ENCODE measurements around the gene TFB1M.

Gene TFB1M

DNA sequence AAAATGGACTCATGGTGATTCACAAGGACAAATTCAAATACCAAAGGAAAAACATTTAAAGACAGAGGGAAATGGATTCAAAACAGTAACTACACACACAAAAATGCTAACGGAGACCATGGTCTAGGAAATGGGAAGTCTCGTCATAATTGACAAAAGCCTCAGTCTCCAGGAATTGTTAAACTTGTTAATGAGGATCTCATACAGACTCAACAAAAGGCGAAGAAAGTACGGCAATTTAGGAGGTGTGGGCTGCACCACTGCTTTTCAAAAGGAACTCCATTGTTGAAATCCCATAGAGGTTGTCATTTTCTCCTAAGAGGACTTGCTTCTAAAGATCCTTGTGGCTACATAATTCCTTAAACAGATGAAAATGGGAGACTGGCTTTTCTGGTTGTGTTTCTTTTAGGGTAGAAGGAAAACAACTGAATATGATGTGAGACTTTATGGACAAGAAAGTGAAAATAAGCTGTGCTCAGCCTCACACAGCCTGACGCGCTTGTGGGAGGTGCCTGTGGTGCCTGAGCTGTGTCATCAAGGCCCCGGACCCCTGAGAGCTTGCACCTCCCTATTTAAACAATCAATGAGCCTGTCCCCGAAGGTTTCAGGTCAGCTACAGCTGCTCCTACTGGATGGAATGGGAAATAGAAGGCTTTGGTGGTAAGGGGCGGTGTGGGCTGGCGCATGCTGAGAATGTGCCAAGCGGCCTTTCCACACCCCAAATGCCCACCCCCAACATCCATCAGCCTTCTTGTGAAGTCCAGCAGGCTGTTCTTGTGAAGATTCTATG is 53.0 kb downstream of the TFB1M start:
- TF ChIP-seq, protein P1, sequence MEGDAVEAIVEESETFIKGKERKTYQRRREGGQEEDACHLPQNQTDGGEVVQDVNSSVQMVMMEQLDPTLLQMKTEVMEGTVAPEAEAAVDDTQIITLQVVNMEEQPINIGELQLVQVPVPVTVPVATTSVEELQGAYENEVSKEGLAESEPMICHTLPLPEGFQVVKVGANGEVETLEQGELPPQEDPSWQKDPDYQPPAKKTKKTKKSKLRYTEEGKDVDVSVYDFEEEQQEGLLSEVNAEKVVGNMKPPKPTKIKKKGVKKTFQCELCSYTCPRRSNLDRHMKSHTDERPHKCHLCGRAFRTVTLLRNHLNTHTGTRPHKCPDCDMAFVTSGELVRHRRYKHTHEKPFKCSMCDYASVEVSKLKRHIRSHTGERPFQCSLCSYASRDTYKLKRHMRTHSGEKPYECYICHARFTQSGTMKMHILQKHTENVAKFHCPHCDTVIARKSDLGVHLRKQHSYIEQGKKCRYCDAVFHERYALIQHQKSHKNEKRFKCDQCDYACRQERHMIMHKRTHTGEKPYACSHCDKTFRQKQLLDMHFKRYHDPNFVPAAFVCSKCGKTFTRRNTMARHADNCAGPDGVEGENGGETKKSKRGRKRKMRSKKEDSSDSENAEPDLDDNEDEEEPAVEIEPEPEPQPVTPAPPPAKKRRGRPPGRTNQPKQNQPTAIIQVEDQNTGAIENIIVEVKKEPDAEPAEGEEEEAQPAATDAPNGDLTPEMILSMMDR (IDR thresholded peaks at IDR 0.05): no peak
- TF ChIP-seq ZFX (IDR thresholded peaks at IDR 0.05; ENCODE audit: borderline replicate concordance): no peak
- H3K27ac ChIP-seq: no peak overlapping the region

GRCh38 chr6:155260686-155261085 is 53.6 kb downstream of the TFB1M start:
- TF ChIP-seq, protein P1 (IDR thresholded peaks at IDR 0.05): no peak
- TF ChIP-seq ZFX (IDR thresholded peaks at IDR 0.05; ENCODE audit: borderline replicate concordance): no peak
- H3K27ac ChIP-seq: no peak overlapping the region

- no peak overlapping the region for H3K27ac ChIP-seq
- no peak for TF ChIP-seq ZFX (IDR thresholded peaks at IDR 0.05; ENCODE audit: borderline replicate concordance)
- TF ChIP-seq, protein P1 (IDR thresholded peaks at IDR 0.05): no peak
Measured at GRCh38 chr6:155259897-155260296, 54.4 kb downstream of the TFB1M start.

DNA sequence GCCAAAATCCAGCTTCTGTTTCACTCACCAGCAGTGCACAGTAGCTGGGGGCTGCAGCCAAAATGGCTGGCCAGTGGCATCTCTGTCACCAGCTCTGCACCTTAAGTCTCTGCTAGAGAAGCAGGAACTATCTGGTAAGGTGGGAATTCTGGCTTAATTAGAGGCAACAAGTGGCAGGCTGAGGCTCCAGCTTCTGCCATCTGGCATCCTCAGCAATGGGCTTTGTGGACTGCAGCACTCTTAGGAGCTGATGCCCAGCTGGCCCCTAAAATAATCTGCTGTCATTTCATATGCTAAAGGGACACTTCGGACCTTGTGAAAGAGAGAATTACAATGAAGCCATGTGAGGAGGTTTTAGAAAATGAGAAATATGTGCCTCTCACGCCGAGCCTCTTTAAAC is 55.1 kb downstream of the TFB1M start:
- no peak for TF ChIP-seq ZFX (IDR thresholded peaks at IDR 0.05; ENCODE audit: borderline replicate concordance)
- TF ChIP-seq, protein P1 (IDR thresholded peaks at IDR 0.05): no peak
- no peak overlapping the region for H3K27ac ChIP-seq

DNA sequence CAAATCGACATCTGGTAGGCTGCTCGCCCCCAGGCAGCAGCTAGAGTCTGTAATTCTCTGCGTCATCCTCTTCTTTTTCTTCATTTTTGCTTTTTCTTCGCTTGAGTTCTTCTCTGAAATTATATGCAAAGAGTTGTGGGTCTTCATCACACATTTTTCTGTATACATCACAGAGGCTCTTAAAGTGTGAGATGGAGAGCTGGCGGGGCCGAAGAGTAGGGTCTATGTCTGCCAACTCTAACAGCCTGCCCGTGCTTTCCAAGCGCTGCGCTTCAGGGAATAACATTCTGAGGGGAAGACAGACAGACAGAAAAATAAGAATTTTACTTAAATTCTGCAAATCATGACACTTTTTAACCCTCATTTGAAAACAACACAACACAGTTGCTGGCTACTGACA is 56.5 kb downstream of the TFB1M start:
- TF ChIP-seq ZFX (IDR thresholded peaks at IDR 0.05; ENCODE audit: borderline replicate concordance): no peak
- TF ChIP-seq, protein P1 (IDR thresholded peaks at IDR 0.05): no peak
- no peak overlapping the region for H3K27ac ChIP-seq

DNA sequence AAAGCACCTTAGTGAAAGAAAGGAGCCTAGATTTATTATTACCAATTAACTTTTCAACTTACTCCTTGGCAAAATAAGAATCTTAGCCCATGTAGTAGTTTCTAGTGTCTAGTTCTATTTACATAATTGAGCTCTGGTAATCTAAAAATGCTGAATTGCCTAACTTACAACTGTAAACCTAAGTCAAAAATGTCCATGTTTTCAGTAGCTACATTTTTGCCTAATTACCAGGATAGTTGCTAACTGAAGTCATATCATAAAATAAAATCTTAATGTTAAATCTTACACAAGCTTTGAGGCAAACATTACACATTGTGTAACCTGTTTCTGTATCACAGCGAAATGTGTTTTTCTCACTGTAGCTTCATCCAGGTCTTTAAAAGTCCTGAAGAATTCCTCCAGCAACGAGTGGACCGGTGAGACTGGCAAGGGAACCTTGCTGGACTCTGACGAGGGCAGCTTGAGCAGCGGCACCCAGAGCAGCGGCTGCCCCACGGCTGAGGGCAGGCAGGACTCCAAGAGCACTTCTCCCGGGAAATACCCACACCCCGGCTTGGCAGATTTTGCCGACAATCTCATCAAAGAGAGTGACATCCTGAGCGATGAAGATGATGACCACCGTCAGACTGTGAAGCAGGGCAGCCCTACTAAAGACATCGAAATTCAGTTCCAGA is 58.0 kb downstream of the TFB1M start:
- H3K27ac ChIP-seq: no peak overlapping the region
- TF ChIP-seq, protein P1 (IDR thresholded peaks at IDR 0.05): no peak
- no peak for TF ChIP-seq ZFX (IDR thresholded peaks at IDR 0.05; ENCODE audit: borderline replicate concordance)

- no peak for TF ChIP-seq ZFX (IDR thresholded peaks at IDR 0.05; ENCODE audit: borderline replicate concordance)
- TF ChIP-seq, protein P1 (IDR thresholded peaks at IDR 0.05): no peak
- no peak overlapping the region for H3K27ac ChIP-seq
Measured at GRCh38 chr6:155254139-155254538, 60.1 kb downstream of the TFB1M start.

All from 22Rv1 (cell line).